HG03139 (cell line): Measurements from ENCODE around the gene TRIM42.

Experiments used
- ATAC-seq: cut with Tn5 transposase; IDR thresholded peaks from one replicate; pipeline ENCODE4 v1.9.1; 2021; ENCODE audit not compliant: unreplicated experiment

The TRIM42 gene

DNA sequence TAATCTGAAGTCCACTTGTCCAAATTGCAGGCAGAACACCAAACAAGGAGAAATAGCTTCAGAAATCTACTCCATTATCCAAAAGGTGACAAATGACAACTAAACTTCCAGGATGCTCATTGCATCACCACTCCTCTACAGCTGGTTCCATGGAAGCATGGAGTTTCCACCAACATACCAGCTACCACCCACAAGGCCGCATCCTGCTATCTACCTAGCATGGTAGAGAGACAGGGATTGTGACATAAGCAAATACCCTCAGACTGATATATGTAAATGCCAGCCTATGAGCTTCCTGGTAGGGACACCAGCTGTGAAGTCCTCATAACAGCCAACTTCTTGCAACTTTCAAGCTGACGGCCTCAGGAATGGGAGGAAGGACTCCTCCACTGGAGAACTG is at the start of gene TRIM42:
TSS of gene TRIM42 (plus strand) at position 301 of the 400 bp plus-strand sequence. CDS start 166 bp downstream, outside the sequence.
- ATAC-seq, result no peak

DNA sequence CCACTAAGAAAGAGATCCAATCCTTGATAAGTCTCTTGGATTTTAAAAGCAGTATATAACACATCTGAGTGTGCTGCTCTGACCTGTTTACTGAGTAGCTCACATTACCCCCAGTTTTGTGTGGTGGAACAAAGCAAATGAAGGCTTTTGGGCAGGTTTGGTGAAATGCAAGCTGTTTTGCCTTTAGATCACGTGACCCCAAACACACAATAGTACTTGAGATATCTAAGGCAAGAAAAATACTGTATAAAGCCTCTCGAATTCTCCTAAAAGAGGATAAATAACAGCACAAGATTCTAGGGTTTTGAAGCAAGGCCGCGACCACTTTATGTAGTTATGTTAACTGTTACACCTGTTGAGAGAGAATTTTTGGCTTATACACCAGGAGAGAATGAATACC is 49.3 kb upstream of the TRIM42 start:
- no peak for ATAC-seq

DNA sequence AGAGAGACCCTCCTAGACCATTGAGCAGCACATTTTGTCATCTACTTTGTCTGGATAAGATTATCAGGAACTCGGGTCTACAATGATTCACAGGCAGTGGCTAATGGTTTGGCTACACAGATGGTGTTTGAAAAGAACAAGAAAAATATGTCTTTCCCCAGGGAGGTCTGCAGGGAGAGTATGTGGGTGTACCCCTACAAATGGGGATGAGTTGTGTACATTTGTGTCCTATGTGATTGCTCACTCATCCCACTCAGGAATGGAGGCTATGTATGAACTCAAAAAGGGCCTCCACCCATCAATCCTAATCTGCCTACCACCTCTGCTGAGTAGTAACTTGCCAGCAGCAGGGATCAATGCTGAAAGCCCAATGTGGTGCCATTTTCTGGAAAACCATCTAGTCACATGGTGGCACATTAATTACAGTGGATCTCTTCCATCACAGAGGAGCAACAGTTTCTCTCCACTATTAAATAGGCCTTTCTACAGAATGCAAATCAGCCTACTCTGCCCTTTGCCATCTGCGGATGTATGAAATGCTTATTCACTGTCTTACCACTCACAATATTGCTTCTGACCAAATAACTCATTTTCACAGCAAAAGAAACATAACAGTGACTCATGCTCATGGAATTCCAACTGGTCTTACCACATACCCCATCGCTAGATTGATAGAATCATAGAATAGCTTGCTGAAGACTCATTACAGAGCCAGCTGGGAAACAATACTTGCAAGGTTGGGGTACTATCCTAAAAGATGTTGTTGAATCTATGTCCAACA is 48.3 kb upstream of the TRIM42 start:
- no peak for ATAC-seq

DNA sequence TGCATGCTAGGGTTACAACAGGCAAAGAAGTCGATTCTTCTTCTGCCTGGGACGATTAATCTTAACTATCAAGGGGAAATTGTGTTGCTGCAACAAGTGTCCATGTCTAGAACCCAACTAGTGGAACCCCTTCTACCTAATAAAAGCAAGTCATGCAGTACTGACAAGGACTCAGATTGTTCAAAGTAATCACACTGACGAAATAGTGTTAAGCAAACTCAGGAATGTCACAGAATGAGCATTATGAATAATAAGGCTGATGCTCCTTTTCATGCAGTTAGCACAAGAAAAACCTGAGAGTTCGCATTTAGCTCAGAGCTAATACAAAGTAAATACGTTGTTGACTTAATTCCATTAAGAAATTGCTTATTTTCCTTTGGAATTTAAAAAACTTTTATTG is 47.5 kb upstream of the TRIM42 start:
- ATAC-seq, result no peak

DNA sequence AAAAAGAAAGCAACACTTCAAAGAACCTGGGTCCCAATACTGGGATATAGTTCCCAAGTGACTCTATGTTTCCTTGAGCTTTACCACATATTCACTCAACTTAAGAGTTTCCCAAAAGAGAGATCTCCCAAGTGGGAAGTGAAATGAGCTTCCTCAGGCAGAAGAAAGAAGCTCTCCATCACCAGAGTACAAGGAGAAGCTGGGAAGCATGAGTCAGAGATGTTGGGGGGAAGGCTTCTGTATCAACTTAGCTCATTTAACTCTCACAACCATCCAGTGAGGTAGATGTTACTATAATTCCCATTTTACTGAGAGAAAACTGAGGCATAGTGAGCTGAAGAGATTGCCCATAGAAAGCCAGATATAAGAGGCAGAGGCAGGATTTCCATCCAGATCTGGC is 47.0 kb upstream of the TRIM42 start:
- no peak for ATAC-seq

DNA sequence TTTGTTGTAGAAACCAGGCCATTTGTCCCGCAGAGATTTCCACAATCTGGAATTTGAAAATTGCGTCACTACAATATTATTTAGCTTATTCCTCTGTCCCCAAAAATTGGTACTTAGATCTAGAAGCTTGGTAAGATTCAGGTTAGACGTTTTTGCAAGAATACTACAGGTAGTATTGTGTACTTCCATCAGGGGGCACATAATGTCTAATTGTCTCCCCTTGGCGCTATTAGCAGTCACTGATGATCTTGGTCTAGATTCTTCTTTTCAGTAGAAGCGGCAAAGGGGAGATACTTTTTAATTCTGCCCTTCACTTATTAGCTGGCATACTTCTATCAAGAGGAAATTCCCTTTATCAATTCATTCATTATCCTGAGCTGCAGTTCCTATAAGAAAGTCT is 42.6 kb upstream of the TRIM42 start:
- no peak for ATAC-seq

DNA sequence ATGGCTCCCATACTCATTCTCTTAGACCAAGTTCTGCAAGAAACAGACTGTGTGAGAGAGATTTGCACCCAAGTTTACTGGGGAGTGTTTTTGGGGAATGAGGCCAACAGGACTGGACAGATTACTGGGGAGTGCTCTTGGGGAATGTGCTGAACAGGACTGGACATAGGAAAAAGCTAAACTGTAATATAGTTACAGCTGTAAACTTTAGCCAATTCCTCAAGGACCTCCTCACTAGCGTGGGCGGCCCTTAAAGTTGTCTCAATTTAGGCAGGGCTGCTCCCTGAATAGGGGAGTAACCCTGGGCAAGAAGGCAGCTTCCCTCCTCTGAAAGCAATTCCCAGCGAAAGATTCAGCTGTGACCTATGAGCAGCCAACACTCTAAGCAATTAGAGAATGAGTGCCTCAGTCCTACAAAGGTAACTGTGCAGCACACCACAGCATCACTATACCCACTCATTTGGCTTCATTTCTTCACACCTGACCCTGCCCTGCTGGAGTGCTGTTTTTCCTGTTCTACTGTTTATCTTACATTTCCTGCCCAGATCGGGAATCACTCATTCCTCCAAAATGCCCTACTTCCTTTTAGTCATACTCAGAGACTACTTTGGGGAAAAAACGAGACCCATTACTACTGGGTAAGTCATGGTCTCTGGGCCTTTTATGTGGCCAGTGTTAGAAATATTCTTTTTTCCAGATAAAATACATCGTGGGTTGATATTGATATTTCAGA is 41.3 kb upstream of the TRIM42 start:
- ATAC-seq, result no peak

DNA sequence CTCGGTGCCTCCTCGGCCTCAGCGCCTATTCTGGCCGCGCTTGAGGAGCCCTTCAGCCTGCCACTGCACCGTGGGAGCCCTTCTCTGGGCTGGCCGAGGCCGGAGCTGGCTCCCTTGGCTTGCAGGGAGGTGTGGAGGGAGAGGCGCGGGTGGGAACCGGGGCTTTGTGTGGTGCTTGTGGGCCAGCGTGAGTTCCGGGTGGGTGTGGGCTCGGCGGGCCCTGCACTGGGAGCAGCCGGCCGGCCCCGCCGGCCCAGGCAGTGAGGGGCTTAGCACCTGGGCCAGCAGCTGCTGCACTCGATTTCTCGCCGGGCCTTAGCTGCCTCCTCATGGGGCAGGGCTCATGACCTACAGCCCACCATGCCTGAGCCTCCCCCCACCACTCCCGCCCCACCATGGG is 26.6 kb upstream of the TRIM42 start:
- ATAC-seq, result no peak

DNA sequence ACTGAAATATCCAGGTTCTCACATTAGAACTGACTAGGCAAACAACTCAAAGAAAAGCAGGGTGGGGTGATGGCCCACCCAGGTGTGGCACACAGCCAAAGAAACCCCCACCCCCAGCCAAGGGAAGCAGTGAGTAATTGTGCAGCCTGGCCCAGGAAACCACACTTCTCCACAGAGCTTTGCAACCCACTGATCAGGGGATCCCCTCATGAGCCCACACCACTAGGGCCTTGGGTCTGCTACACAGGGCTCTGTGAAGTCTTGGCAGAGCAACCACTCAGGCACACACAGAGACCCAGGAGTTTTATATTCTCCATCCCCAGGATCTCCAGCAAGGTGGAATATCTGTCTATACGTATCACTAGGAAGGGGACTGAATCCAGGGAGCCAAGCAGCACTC is 22.2 kb upstream of the TRIM42 start:
- peak; percentile 48 for ATAC-seq

DNA sequence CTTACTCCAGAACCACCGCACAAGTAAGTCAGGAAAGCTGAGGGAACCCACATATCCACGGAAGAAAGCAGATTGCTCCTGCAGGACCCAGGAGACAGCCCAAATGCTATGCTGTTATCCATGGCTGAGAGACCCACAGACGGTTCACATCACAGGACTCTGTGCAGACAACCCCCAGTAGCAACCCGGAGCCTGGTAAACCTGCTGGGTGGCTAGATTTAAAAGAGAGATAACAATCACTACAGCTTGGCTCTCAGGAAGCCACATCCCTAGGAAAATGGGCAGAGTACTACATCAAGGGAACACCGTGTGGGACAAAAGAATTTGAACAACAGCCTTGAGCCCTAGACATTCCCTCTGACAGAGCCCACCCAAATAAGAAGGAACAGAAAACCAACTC is 13.8 kb upstream of the TRIM42 start:
- ATAC-seq, result no peak

DNA sequence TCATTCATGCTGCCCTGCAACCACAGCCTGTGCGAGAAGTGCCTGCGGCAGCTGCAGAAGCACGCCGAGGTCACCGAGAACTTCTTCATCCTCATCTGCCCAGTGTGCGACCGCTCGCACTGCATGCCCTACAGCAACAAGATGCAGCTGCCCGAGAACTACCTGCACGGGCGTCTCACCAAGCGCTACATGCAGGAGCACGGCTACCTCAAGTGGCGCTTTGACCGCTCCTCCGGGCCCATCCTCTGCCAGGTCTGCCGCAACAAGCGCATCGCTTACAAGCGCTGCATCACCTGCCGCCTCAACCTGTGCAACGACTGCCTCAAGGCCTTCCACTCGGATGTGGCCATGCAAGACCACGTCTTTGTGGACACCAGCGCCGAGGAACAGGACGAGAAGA is 4.7 kb downstream of the TRIM42 start:
- no peak for ATAC-seq

DNA sequence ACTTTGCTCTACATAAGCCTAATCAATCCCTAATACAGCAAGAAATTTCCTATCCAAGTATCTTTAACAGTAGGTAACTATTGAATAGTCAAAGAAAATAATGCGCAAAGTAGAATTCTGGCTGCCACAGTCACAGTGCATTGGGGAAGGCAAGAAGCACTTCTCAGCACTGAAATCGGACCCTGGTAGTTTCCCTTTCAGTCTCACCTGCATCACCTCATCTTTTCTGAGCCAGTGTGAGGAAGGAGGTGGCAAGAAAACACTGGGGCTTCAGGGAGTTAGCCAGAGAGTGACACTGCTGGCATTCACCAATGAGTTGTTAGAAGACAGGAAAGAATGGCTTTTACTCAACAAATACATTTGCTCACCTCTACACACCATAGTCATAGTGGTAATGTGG is 8.3 kb downstream of the TRIM42 start:
- ATAC-seq, result no peak

DNA sequence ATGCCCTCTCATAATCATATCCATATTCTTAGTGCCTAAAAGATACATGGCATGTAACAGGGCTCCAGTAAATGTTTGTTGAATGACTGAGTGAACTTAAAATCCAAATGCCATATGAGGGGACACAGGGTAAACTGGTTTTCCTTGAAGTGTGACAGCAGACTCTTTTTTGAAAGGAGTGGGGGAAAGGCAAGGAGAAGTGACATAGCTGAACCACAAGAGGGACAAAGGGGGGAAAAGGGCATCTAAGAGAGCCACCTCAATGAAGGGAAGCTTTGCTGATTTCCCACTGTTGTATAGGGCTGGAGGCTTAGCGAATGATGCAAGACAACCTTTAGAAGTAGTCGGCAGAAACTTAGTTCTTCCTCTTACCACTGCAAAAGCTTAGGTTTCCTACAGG is 9.1 kb downstream of the TRIM42 start:
- ATAC-seq, result no peak

DNA sequence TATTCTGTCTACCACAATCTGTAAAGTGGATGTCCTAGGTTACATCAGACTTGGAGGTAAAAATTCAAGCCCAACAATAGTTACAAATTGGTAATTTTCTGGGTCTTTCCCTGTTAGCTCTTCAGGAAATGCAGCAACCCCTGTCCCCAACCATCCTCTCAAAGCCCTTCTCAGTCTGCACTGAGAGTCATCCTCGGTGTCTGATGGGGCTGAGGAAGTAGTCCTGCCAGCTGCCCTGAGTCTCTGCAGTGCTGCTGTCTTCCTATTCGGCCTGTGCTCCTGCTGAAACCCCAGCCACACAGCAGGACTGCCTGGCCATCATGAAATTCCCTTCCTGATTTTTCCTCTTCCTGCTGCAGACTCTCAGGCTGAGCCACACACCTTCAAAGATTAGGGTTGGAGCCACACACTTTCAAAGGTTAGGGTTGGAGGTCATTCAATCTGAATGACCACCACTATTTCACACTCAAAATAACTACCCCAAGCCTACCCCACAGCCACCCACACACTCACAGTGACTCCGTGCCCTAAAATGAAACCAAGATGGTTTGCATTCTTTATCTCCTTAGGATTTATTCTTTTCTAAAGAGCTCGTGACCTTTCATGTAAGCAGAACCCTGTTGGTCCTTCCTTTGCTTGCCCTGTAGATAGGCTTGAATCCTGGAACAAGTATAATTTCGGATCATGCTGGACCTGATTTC is 17.6 kb downstream of the TRIM42 start:
- ATAC-seq, result no peak

DNA sequence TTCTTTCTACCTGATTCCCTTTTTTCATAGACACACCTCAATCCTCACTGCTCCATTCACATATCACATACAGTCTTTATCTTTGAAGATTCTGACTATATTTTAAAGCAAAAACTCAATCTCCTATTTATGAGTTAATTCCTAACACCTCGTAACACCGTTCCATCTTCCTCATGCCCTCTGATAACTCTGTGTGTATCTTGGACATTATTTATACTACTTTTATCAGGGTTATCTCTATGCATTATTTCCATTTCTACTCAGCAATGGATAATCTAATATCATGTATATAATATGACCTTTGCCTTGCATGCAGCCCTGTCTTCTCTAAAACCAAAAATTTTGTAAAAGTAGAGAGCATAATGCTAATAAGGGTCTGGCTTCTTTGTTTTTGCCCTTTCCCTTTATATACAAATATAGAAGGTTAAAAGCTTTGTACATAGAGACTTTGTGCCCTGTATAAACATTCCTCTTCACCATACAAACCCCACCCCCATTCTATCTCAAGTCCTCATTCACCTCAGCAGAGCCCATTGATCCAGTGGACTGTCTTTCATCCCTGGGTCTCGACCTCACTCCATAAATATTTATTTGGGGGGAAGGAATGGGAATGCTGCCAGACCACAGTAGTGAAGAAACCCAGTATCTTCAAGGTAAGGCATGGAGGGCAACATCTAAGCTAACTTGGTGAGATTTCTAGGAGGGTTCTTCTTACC is 21.8 kb downstream of the TRIM42 start:
- ATAC-seq, result no peak

DNA sequence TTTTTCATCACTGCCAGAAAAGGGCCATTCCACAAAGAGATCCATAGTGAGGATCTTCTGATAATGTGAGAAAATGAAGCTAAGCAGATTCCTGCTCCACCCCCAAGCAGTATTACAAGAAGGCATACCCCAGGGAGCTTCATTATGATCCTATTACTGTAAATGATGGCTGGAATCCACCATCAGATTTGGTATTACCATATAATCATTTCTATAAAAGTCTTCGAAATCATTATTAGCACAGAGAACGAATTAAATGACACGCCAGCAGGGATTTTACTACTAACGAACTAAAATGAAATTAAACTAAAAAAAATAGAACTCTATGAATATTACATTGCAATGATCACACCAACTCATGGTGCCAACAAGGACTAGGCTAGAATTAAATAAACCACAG is 24.4 kb downstream of the TRIM42 start:
- no peak for ATAC-seq

DNA sequence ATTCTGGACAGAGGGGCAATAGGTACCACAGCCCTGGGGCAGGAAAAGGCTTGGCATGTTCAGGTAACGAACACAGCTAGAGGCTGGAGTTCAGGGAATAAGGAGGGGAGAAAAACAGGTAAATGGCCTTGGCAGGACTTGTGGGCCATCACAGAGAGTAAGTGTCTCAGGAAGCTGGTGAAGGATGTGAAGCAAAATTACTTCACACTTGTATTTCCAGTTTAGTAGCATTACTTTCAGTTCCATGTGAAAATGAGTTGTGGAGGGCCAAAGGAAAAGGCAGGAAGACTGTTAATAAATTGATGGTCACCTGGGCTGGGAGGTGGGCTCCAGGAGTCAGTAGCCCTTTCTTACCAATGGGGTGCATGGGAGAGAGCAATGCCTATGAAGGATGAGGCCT is 25.6 kb downstream of the TRIM42 start:
- ATAC-seq, result no peak

DNA sequence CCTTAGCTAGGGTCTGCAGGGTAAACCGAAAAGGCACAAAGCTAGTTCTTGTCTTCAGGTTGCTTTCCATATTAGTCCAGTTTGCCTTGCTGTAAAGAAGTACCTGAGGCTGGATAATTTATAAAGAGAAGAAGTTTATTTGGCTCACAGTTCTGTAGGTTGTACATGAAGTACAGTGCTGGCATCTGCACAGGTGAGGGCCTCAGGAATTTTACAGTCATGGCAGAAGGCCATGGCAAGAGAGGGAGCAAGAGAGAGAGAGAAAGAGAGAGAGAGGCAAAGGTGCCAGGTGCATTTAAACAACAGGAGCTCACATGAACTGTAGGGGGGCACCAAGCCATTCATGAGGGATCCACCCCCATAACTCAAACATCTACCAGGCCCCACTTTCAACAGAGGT is 26.9 kb downstream of the TRIM42 start:
- ATAC-seq, result no peak

DNA sequence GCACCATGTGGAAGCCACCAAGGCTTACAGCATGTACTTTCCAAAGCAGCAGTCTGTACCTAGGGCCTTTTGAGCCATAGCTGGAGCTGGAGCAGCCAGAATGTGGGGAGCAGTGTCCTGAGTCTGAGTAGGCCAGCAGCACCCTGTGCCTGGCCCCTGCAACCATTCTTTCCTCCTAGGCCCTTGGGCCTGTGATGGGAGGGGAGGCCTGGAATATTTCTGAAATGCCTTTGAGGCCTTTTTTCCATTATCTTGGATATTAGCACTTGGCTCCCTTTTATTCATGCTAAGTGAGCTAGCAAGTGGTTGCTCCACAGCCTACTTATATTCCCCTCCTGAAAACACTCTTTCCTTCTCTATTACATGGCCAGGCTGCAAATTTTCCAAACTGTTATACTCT is 28.1 kb downstream of the TRIM42 start:
- no peak for ATAC-seq

DNA sequence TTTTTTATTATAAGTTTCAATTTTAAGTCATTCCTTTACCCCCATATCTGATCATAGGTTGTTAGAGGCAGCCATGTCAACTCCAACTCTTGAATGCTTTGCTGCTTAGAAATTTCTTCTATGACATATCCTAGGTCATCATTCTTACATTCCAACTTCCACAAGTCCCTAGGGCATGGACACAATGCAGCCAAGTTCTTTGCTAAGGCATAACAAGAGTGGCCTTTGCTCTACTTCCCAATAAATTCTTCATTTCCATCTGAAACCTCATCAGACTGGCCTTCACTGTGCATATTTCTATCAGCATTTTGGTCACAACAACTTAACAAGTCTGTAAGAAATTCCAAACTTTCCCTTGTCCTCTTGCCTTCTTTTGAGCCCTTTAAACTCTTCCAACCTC is 28.5 kb downstream of the TRIM42 start:
- ATAC-seq, result no peak

DNA sequence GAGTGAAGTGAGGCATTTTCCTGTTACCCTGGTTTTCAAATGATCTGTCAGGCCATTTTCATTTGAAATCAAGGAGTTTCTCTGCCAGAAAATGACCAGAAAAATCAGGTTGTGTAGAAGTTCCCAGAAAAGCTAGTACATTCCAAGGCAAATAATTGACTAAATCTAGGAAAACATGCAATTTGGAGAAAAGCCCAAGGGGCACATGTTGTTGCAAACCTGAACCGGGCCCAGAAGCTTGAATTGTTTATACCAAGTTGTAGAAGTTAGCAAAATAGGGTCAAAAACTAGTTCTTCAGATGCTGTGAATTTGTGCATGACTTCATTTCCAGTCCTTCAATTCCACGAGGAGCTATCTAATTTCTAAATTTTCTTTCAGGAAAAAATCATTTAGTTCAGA is 31.0 kb downstream of the TRIM42 start:
- ATAC-seq, result no peak
